ENCODE measurements around the gene SNRPD1. TPM values are rescaled to one million over a fixed set of nuclear protein-coding genes. Genes with fewer than 3 reads are reported as not detected.
A peak's percentile ranks its signal among the peaks of the same experiment; 100 is the strongest.

Gene SNRPD1
- total and polyA plus RNA-seq, 2 experiments from 2014 or later, result 35.7 to 700 TPM

DNA sequence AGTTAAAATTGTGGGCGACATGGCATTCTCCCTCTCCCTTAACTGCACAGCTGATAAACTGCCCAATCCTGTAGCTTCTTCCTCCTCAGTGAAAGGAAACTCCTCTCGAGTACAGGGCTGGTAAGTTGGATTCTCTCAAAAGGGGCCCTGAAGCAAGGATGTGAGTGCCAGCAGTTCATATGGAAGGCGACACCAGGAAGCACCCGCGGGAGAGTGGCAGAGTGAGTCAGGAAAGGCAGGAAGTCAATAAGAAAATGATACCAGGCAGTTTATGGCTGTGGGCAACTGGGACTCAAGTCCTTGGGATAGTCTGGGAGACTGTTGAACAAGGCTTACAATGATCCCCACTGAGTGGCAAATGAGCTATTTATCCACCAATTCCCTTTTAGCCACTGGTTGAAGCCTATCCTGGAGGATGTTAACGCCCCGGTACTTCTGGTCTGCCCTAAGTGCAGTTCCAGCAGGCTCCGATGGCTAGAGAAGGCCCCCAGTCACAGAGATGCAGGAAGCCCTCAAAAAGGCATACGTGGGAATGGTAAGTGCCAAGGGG lies 57.7 kb downstream of the SNRPD1 start:
- TF ChIP-seq, protein P1, sequence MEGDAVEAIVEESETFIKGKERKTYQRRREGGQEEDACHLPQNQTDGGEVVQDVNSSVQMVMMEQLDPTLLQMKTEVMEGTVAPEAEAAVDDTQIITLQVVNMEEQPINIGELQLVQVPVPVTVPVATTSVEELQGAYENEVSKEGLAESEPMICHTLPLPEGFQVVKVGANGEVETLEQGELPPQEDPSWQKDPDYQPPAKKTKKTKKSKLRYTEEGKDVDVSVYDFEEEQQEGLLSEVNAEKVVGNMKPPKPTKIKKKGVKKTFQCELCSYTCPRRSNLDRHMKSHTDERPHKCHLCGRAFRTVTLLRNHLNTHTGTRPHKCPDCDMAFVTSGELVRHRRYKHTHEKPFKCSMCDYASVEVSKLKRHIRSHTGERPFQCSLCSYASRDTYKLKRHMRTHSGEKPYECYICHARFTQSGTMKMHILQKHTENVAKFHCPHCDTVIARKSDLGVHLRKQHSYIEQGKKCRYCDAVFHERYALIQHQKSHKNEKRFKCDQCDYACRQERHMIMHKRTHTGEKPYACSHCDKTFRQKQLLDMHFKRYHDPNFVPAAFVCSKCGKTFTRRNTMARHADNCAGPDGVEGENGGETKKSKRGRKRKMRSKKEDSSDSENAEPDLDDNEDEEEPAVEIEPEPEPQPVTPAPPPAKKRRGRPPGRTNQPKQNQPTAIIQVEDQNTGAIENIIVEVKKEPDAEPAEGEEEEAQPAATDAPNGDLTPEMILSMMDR (conservative IDR thresholded peaks at IDR 0.05; ENCODE audit: low read depth in 2 of 2), result no peak
- TF ChIP-seq EZH2 (IDR thresholded peaks at IDR 0.05; ENCODE audit: low read depth, unreplicated experiment), result no peak
- TF ChIP-seq JUNB (IDR thresholded peaks at IDR 0.05; ENCODE audit: unreplicated experiment), result no peak
- no peak for TF ChIP-seq NANOG (IDR thresholded peaks at IDR 0.05; ENCODE audit: borderline replicate concordance)
- TF ChIP-seq, protein P2, sequence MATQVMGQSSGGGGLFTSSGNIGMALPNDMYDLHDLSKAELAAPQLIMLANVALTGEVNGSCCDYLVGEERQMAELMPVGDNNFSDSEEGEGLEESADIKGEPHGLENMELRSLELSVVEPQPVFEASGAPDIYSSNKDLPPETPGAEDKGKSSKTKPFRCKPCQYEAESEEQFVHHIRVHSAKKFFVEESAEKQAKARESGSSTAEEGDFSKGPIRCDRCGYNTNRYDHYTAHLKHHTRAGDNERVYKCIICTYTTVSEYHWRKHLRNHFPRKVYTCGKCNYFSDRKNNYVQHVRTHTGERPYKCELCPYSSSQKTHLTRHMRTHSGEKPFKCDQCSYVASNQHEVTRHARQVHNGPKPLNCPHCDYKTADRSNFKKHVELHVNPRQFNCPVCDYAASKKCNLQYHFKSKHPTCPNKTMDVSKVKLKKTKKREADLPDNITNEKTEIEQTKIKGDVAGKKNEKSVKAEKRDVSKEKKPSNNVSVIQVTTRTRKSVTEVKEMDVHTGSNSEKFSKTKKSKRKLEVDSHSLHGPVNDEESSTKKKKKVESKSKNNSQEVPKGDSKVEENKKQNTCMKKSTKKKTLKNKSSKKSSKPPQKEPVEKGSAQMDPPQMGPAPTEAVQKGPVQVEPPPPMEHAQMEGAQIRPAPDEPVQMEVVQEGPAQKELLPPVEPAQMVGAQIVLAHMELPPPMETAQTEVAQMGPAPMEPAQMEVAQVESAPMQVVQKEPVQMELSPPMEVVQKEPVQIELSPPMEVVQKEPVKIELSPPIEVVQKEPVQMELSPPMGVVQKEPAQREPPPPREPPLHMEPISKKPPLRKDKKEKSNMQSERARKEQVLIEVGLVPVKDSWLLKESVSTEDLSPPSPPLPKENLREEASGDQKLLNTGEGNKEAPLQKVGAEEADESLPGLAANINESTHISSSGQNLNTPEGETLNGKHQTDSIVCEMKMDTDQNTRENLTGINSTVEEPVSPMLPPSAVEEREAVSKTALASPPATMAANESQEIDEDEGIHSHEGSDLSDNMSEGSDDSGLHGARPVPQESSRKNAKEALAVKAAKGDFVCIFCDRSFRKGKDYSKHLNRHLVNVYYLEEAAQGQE (IDR thresholded peaks at IDR 0.05; ENCODE audit: unreplicated experiment), result no peak
- no peak for TF ChIP-seq STAT1 (IDR thresholded peaks at IDR 0.05; ENCODE audit: unreplicated experiment)
- TF ChIP-seq ZNF114 (CRISPR knock-in tag; IDR thresholded peaks at IDR 0.05), result no peak
- TF ChIP-seq, protein P3, sequence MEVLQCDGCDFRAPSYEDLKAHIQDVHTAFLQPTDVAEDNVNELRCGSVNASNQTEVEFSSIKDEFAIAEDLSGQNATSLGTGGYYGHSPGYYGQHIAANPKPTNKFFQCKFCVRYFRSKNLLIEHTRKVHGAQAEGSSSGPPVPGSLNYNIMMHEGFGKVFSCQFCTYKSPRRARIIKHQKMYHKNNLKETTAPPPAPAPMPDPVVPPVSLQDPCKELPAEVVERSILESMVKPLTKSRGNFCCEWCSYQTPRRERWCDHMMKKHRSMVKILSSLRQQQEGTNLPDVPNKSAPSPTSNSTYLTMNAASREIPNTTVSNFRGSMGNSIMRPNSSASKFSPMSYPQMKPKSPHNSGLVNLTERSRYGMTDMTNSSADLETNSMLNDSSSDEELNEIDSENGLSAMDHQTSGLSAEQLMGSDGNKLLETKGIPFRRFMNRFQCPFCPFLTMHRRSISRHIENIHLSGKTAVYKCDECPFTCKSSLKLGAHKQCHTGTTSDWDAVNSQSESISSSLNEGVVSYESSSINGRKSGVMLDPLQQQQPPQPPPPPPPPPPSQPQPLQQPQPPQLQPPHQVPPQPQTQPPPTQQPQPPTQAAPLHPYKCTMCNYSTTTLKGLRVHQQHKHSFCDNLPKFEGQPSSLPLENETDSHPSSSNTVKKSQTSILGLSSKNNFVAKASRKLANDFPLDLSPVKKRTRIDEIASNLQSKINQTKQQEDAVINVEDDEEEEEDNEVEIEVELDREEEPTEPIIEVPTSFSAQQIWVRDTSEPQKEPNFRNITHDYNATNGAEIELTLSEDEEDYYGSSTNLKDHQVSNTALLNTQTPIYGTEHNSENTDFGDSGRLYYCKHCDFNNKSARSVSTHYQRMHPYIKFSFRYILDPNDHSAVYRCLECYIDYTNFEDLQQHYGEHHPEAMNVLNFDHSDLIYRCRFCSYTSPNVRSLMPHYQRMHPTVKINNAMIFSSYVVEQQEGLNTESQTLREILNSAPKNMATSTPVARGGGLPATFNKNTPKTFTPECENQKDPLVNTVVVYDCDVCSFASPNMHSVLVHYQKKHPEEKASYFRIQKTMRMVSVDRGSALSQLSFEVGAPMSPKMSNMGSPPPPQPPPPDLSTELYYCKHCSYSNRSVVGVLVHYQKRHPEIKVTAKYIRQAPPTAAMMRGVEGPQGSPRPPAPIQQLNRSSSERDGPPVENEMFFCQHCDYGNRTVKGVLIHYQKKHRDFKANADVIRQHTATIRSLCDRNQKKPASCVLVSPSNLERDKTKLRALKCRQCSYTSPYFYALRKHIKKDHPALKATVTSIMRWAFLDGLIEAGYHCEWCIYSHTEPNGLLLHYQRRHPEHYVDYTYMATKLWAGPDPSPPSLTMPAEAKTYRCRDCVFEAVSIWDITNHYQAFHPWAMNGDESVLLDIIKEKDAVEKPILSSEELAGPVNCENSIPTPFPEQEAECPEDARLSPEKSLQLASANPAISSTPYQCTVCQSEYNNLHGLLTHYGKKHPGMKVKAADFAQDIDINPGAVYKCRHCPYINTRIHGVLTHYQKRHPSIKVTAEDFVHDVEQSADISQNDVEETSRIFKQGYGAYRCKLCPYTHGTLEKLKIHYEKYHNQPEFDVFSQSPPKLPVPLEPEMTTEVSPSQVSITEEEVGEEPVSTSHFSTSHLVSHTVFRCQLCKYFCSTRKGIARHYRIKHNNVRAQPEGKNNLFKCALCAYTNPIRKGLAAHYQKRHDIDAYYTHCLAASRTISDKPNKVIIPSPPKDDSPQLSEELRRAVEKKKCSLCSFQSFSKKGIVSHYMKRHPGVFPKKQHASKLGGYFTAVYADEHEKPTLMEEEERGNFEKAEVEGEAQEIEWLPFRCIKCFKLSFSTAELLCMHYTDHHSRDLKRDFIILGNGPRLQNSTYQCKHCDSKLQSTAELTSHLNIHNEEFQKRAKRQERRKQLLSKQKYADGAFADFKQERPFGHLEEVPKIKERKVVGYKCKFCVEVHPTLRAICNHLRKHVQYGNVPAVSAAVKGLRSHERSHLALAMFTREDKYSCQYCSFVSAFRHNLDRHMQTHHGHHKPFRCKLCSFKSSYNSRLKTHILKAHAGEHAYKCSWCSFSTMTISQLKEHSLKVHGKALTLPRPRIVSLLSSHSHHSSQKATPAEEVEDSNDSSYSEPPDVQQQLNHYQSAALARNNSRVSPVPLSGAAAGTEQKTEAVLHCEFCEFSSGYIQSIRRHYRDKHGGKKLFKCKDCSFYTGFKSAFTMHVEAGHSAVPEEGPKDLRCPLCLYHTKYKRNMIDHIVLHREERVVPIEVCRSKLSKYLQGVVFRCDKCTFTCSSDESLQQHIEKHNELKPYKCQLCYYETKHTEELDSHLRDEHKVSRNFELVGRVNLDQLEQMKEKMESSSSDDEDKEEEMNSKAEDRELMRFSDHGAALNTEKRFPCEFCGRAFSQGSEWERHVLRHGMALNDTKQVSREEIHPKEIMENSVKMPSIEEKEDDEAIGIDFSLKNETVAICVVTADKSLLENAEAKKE (CRISPR knock-in tag; IDR thresholded peaks at IDR 0.05), result no peak
- TF ChIP-seq ZNF331 (CRISPR knock-in tag; IDR thresholded peaks at IDR 0.05; ENCODE audit: low read depth), result no peak
- no peaks in the 10 kb centered on the region for H3K79me2 ChIP-seq (replicated peaks; ENCODE audit: insufficient read depth)
- H2AFZ ChIP-seq, result no peak overlapping the region
- no peaks in the 10 kb centered on the region for H3K9me2 ChIP-seq (ENCODE audit: insufficient read depth)
- no peak overlapping the region for H3K27ac ChIP-seq (ENCODE audit: low read depth)
- DNase-seq (ENCODE audit: low spot score) (no peak), ATAC-seq (peak; percentile 44; the same call in 2 of the 3 replicates)
- H3K27me3 ChIP-seq (ENCODE audit: insufficient read depth), result no peaks in the 10 kb centered on the region
- H3F3A ChIP-seq (replicated peaks; ENCODE audit: low read depth), result no peaks in the 10 kb centered on the region
- Mint-ChIP-seq H3K9me3 (no peaks in the 10 kb centered on the region), H3K27ac (peak overlapping the region; percentile 12; the same call in 1 of the 2 replicates), H3K4me3 (no peak overlapping the region), H3K36me3 (ENCODE audit: low read depth) (no peaks in the 10 kb centered on the region), H3K4me1 (peaks cover 6% of the 10 kb centered on the region; the same call in 2 of the 3 replicates), H3K27me3 (ENCODE audit: insufficient read depth, low read depth, poor library complexity) (no peaks in the 10 kb centered on the region)
- 0 out of 2 replicates have a peak, but pooled peaks cover 4% of the 10 kb centered on the region for H3K4me1 ChIP-seq (ENCODE audit: insufficient read depth)
- no peak overlapping the region for H3K4me2 ChIP-seq
- H4K20me1 ChIP-seq (replicated peaks; ENCODE audit: insufficient read depth), result no peaks in the 10 kb centered on the region
- H3K4me3 ChIP-seq, result no peak overlapping the region
- H3K36me3 ChIP-seq (ENCODE audit: insufficient read depth), result no peaks in the 10 kb centered on the region

Data from GM23338 (cell line).